ENCODE results near the gene MFGE8. TPM values are rescaled to one million over a fixed set of nuclear protein-coding genes. Genes with fewer than 3 reads are reported as not detected.

The MFGE8 gene
- total RNA-seq, 1 experiment from 2014 or later, result 409 TPM

DNA sequence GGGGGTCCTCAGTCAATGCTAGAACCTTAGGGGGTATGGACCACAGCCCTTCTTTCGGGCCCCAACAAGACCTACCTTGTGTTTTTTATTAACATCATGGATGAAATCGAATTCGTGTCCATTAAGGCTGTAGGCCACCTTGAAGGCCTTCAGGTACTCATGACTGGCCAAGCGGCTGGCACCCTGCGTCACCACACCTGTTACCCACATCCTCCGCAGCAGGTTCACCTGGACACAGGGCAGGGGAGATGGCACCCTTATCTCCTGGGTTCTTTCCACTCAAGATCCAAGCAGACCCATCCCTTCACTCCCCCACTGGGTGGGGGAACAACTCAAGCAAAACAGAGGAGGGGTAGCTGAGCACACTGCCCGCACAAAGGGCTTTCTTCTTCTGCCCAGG, 6.6 kb downstream of the MFGE8 start:
- Histone ChIP-seq H3K36me3 (ENCODE audit: control insufficient read depth, insufficient read depth, low read length) (peaks cover 12% of the 10 kb centered on the region), H3K4me3 (ENCODE audit: low read depth, low read length) (no peak overlapping the region), H3K27me3 (replicated peaks; ENCODE audit: control insufficient read depth, insufficient read depth, low read length) (no peaks in the 10 kb centered on the region), H3K9me3 (no peaks in the 10 kb centered on the region), H3K4me1 (peaks cover 30% of the 10 kb centered on the region)
- POLR2A ChIA-PET, result no interaction called here
- H3K9me3 Mint-ChIP-seq (ENCODE audit: unreplicated experiment), result no peaks in the 10 kb centered on the region
- peaks cover 30% of the 10 kb centered on the region for H3K4me1 Mint-ChIP-seq (ENCODE audit: low read depth, unreplicated experiment)
- H3K27ac Mint-ChIP-seq (ENCODE audit: unreplicated experiment), result no peak overlapping the region
- intact Hi-C loops (cut with micrococcal nuclease; ENCODE audit: unreplicated experiment), result no loop called here
- CTCF ChIA-PET, result interaction anchor here (3.2 kb wide), 1 partner anchor 96 kb away, joined by 48 read pairs; no protein-coding TSS in a partner anchor
- no TSS peak for BruUV-seq (replicated peaks)
- TF ChIP-seq, protein P1, sequence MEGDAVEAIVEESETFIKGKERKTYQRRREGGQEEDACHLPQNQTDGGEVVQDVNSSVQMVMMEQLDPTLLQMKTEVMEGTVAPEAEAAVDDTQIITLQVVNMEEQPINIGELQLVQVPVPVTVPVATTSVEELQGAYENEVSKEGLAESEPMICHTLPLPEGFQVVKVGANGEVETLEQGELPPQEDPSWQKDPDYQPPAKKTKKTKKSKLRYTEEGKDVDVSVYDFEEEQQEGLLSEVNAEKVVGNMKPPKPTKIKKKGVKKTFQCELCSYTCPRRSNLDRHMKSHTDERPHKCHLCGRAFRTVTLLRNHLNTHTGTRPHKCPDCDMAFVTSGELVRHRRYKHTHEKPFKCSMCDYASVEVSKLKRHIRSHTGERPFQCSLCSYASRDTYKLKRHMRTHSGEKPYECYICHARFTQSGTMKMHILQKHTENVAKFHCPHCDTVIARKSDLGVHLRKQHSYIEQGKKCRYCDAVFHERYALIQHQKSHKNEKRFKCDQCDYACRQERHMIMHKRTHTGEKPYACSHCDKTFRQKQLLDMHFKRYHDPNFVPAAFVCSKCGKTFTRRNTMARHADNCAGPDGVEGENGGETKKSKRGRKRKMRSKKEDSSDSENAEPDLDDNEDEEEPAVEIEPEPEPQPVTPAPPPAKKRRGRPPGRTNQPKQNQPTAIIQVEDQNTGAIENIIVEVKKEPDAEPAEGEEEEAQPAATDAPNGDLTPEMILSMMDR (IDR thresholded peaks at IDR 0.05; ENCODE audit: insufficient read depth in 1 of 2, low read depth in 1 of 2, low read length in 1 of 2, severe bottlenecking in 1 of 2, unreplicated experiment in 1 of 2), result no peak
- H3K27me3 Mint-ChIP-seq (ENCODE audit: insufficient read depth, unreplicated experiment), result no peaks in the 10 kb centered on the region
- no peak overlapping the region for H3K4me3 Mint-ChIP-seq (ENCODE audit: unreplicated experiment)
- peaks cover 82% of the 10 kb centered on the region for H3K36me3 Mint-ChIP-seq (ENCODE audit: insufficient read depth, unreplicated experiment)
- DNase-seq, result no peak

DNA sequence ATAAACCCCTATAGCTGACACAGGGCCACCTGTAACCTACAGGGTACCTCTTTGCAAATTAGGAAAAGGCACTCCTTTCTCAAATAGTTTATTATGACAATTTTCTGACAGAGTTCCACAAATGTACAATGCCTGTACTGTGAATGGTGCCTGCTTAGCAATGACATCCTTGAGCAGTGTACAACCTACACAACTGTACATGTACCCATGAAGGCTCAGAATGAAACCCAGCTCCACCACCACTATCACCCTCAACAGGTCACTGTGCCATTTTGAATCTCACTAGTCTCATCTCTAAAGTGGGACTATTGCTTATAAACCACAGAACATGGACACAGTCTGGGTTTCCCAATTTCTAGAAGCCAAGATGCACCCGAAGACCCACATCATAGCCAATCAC, 7.0 kb downstream of the MFGE8 start:
- peaks cover 30% of the 10 kb centered on the region for H3K4me1 Mint-ChIP-seq (ENCODE audit: low read depth, unreplicated experiment)
- H3K27ac Mint-ChIP-seq (ENCODE audit: unreplicated experiment), result no peak overlapping the region
- no TSS peak for BruUV-seq (replicated peaks)
- TF ChIP-seq, protein P1 (IDR thresholded peaks at IDR 0.05; ENCODE audit: insufficient read depth in 1 of 2, low read depth in 1 of 2, low read length in 1 of 2, severe bottlenecking in 1 of 2, unreplicated experiment in 1 of 2), result no peak
- no peak overlapping the region for H3K4me3 Mint-ChIP-seq (ENCODE audit: unreplicated experiment)
- DNase-seq, result no peak
- no peaks in the 10 kb centered on the region for H3K27me3 Mint-ChIP-seq (ENCODE audit: insufficient read depth, unreplicated experiment)
- H3K4me1 ChIP-seq, result peaks cover 27% of the 10 kb centered on the region
- intact Hi-C loops (cut with micrococcal nuclease; ENCODE audit: unreplicated experiment), result no loop called here
- H3K36me3 ChIP-seq (ENCODE audit: control insufficient read depth, insufficient read depth, low read length), result peaks cover 12% of the 10 kb centered on the region
- no peaks in the 10 kb centered on the region for H3K27me3 ChIP-seq (replicated peaks; ENCODE audit: control insufficient read depth, insufficient read depth, low read length)
- CTCF ChIA-PET, result interaction anchor here (3.2 kb wide), 1 partner anchor 97 kb away, joined by 48 read pairs; no protein-coding TSS in a partner anchor
- no peaks in the 10 kb centered on the region for H3K9me3 ChIP-seq
- POLR2A ChIA-PET, result interaction anchor here (1.8 kb wide), 1 partner anchor 89 kb away, joined by 7 read pairs; no protein-coding TSS in a partner anchor
- no peaks in the 10 kb centered on the region for H3K9me3 Mint-ChIP-seq (ENCODE audit: unreplicated experiment)
- H3K36me3 Mint-ChIP-seq (ENCODE audit: insufficient read depth, unreplicated experiment), result peaks cover 81% of the 10 kb centered on the region
- H3K4me3 ChIP-seq (ENCODE audit: low read depth, low read length), result no peak overlapping the region

DNA sequence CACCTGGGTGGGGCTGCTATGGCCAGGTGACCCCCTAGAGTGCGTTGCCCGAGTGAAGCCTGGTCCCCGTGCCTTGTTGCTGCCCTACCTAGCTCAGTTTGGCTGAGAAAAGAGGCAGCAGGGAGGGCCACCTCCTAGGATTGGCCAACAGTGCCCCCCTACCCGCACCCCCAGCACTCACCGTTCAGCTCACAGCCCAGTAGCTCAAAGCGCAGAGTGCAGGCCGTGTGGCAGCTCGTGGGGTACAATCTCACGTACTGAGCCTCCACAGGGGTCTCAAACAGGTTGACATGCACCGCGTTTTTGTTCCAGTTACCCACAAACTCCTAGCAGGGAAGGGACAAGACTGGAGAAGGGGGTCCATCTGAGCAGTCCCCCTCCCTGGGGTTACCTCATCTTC, 7.6 kb downstream of the MFGE8 start:
- Mint-ChIP-seq H3K4me1 (ENCODE audit: low read depth, unreplicated experiment) (peaks cover 27% of the 10 kb centered on the region), H3K9me3 (ENCODE audit: unreplicated experiment) (no peaks in the 10 kb centered on the region), H3K27me3 (ENCODE audit: insufficient read depth, unreplicated experiment) (no peaks in the 10 kb centered on the region), H3K27ac (ENCODE audit: unreplicated experiment) (no peak overlapping the region), H3K36me3 (ENCODE audit: insufficient read depth, unreplicated experiment) (peaks cover 81% of the 10 kb centered on the region), H3K4me3 (ENCODE audit: unreplicated experiment) (no peak overlapping the region)
- peaks cover 12% of the 10 kb centered on the region for H3K36me3 ChIP-seq (ENCODE audit: control insufficient read depth, insufficient read depth, low read length)
- intact Hi-C loops (cut with micrococcal nuclease; ENCODE audit: unreplicated experiment), result no loop called here
- TF ChIP-seq, protein P1 (IDR thresholded peaks at IDR 0.05; ENCODE audit: insufficient read depth in 1 of 2, low read depth in 1 of 2, low read length in 1 of 2, severe bottlenecking in 1 of 2, unreplicated experiment in 1 of 2), result no peak
- ChIA-PET POLR2A (interaction anchor here (1.8 kb wide), 1 partner anchor 89 kb away, joined by 7 read pairs; no protein-coding TSS in a partner anchor), CTCF (interaction anchor here (0.6 to 3.2 kb wide), 19 partner anchors 8 to 299 kb away, joined by 3 to 48 read pairs (median 4); partner anchors contain the start of gene MFGE8)
- no TSS peak for BruUV-seq (replicated peaks)
- no peaks in the 10 kb centered on the region for H3K9me3 ChIP-seq
- DNase-seq, result no peak
- H3K4me1 ChIP-seq, result peaks cover 21% of the 10 kb centered on the region
- H3K4me3 ChIP-seq (ENCODE audit: low read depth, low read length), result no peak overlapping the region
- H3K27me3 ChIP-seq (replicated peaks; ENCODE audit: control insufficient read depth, insufficient read depth, low read length), result no peaks in the 10 kb centered on the region
